Adrenal gland (tissue), 5 donors: ENCODE measurements around the gene MCCC1.

Experiments
- POLR2A ChIP-seq, 2 donors: fragments of 450-650 bp; IDR thresholded peaks; one replicate each; pipeline ENCODE4 v1.6.1; 2017; ENCODE audit warnings: antibody characterized with exemption in 2 of 2, mild to moderate bottlenecking in 2 of 2, moderate library complexity in 1 of 2
- TF ChIP-seq, protein P1 (sequence below), 6 experiments: fragments of 450-650 bp in 4 of 6; fragments of 200-600 bp in 2 of 6; sonication (generic) in 1 of 6; IDR thresholded peaks; 1 replicate in 5 of 6; 2 replicates in 1 of 6; pipeline versions ENCODE4 v1.5.1 to v1.8.0; 2016 to 2021; ENCODE audit warnings: antibody characterized with exemption in 6 of 6, mild to moderate bottlenecking in 2 of 6, moderate library complexity in 1 of 6
- donor health status: DM: no; HTN: no; CAD: no.

GRCh38 chr3:183120538-183121215, 21.4 kb upstream of the MCCC1 start:
- TF ChIP-seq POLR2A (IDR thresholded peaks at IDR 0.05), result no peak
- TF ChIP-seq, protein P1, sequence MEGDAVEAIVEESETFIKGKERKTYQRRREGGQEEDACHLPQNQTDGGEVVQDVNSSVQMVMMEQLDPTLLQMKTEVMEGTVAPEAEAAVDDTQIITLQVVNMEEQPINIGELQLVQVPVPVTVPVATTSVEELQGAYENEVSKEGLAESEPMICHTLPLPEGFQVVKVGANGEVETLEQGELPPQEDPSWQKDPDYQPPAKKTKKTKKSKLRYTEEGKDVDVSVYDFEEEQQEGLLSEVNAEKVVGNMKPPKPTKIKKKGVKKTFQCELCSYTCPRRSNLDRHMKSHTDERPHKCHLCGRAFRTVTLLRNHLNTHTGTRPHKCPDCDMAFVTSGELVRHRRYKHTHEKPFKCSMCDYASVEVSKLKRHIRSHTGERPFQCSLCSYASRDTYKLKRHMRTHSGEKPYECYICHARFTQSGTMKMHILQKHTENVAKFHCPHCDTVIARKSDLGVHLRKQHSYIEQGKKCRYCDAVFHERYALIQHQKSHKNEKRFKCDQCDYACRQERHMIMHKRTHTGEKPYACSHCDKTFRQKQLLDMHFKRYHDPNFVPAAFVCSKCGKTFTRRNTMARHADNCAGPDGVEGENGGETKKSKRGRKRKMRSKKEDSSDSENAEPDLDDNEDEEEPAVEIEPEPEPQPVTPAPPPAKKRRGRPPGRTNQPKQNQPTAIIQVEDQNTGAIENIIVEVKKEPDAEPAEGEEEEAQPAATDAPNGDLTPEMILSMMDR (IDR thresholded peaks at IDR 0.05), result no peak
